CD4-positive, alpha-beta T cell treated with Interleukin-1 beta for 1 hour (primary cell): ENCODE results near the gene SLC39A7.
A peak's percentile ranks its signal among the peaks of the same experiment; 100 is the strongest.

Experiments
- DNase-seq, 2 donors: peaks; one replicate each; pipeline ENCODE4 v3.0.0-alpha.2; 2020 to 2022

SLC39A7 gene

DNA sequence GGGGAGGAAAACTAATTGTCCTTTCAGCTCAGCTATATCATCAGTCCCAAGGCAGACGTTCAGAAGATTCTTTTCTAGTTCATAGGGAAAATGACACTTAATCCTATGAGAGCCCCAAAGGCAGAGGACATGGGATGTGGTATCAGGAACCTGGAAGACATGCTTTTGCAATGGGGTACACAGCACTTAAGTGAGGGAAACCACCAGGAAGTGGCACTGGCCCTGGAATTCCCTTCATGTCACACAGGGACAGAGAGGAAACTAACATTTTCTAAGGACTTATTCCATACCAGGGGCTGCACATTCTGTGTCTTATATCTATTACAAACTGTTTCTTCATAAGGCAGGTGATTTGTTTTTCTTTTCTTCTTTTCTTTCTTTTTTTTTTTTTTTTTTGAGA is 42.8 kb downstream of the SLC39A7 start:
- DNase-seq = no peak

DNA sequence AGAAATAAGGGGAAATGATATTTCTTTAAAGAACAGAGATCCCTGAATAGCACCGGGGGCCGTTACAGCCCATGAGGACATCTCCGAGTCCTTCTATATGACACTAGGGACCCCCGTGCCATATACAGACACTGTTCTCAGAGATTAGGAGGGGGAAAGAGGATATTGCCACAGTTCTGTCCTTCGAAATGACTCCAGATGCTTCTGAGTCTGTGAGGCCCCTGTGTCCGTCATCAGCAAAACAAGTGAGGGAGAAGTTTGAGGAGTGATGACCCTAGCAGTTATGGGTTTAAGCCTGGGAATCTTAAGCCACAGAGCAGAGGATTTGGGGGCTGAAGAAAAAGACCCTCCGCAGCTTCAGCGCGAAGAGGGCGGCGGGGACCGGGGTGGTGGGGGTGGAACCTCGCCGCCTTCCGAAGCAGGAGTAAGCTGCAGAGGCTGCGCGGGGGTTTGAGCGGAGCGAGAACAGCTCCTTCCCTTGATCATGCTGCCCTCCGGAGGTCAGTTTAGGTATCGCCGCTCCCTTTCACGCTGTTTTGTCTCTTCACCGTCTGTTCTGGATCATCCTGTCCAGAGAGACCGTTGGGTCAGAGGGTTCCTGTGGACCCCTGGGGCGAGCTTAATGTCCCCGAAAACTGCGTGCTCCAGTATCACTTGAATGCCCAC is 47.4 kb downstream of the SLC39A7 start:
- peak; percentile 89 to 90 for DNase-seq

DNA sequence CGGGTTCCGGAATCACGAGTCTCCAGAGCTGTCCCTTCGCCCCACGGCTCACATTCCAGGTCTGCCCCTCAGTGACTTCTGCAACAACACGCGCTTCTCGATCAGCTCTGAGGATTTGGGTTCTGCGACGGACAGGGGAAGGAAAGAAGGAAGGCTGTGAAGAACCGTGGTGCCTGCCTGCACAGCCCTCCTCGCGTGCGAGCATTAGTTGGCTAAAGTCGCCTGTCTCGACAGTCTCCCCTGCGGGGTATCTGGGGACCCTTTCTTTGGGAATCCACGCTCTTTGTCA is 47.9 kb downstream of the SLC39A7 start:
- peak in 1 of 2 donors; percentile 36 for DNase-seq

DNA sequence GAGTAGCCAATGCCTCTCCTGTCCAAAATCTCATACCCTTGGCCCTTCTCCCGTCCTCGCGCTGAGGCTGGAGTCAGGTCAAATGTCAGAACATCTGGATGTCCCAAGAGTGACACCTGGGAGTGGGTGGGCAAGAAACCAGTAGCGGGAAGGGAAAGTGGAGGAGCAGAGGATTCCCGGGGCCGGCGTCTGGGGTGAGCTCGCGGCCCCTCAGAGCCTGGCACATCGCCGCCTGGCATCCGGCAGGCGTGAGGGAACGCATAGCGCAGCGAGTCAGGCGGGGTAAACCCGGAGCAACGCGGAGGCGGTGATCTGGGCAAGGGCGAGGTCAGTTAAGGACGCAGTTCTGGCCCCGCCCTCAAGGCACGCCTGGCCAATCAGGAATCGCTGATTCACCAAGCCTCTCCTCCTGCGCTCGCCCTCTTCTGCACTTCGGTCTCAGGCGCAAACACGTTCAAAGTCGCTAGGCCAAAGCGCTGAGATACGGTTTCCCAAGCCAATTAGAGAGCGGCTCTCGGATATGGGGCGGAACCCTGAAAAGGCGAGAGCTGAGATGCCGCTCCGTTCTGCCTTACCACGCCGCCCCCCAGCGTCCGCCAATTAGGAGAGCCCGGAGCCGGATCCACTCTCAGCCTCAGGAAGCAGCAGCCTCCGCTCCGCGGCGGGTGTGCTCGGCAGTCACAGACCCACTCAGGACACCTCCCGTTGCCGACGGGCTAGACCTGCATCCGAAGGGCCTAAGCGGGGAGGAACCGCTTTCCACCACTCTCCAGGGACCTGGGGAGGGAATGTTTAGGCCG is 48.5 kb downstream of the SLC39A7 start:
- DNase-seq = peak; percentile 99

DNA sequence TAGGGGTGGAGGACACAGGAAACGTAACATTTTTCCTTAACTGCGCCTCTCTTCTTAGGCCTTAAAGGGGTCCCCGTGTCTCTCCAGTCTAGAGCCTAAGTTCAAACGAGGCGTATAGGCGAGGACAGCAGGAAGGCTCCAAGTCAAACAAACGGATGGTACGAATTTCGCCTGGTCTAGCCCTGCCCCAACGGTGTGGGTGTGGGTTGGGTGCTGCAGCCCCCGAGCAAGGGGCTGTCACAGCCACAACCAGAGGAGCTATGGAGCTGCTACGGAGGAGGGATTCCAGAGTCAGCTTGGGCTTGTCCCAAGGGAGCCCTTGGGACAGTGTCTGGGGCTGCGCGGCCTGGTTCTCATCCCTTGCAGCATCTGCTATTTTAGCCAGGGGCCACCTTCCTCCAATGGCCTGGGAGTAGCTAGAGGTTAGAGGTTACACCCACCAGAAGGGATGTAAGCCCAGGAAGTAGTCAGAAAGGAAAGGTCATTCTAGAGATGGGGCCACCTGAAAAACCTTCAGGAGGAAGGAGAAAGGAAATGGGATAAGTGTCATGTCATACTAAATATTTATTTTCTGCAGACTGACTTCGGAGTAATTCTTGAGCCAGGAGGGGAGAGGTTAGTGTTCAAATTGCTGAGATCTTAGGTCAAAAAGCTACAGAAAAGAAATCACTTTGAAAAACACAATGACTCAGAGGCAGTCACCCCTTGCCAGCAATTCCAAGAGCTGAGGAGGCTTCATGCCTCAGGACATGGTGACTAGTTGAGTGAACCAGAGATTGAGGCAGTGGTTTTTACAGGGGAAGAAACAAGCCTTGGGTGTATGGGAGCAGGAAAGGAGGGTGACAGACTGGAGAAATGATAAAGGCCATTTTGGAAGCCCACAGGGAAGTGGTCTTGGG is 49.3 kb downstream of the SLC39A7 start:
- DNase-seq = no peak

DNA sequence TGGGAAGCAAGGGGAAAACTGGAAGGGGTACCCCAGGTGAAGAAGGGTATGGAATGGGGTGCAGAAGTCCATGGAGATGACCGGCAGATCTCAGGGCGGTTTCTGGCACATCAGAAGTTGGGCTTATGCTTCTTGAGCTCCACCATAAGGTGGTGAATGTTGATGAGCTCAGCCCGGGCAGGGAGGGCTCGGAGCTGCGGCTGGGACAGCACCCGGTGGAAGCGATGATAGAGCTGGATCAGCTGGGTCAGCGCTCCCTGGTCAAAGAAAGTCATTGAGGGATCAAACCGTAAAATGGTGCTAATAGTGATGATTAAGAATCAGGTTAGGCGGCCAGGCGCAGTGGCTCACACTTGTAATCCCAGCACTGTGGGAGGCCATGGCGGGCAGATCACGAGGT is 50.1 kb downstream of the SLC39A7 start:
- no peak for DNase-seq

DNA sequence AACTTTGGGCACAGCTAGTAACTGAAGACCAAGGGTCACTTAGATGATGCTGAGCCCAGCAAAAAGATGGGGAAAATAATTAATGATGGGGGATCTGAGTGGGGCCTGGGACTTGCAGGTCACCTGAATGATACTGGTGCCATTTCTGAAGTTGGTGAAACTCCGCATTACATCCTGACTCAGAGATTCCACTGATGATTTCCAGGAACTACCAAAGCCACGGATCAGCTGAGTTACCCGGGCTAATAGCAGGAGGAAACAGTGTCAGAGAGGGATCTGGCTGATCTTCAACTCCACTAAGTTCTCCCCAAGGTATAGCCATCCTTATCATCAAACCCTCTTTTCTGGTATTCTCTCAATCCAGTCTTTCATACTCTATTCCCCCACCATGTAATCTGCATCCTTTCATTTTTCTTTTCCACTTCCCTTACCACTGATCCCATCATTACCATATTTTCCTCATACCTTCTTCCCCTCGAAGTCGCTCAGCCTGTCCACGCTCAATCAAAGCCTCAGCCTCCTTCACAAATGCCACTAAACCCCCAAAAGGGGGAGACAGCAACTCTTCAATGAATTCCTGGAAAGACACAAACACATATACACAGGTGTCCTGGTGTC is 50.8 kb downstream of the SLC39A7 start:
- DNase-seq = no peak

DNA sequence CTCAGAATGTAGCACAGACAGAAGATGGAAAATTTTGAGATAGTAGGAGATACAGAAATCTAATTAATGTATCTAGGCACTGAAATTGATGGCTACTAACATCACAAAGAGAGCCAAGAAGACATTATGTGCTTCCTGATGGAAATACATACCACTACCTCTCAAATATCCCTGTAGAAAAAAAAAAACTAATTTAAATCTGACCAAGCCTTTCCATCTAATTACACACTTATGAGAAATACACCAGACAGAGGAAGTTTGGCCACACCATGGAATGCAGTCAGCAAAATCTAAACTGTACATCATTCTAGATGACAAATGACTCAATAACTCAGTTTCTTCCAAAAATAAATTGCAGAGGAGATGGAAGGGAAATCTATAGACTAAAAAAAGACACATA is 52.1 kb downstream of the SLC39A7 start:
- DNase-seq = no peak
